Esophagus muscularis mucosa (tissue), 4 donors: ENCODE results near the gene FAM216B. TPM values are rescaled to one million over a fixed set of nuclear protein-coding genes. Genes with fewer than 3 reads are reported as not detected.

Experiments used
- DNase-seq: peaks from one replicate; pipeline ENCODE4 v3.0.0-alpha.2; 2017; ENCODE audit errors: extremely low spot score
- H3K27ac ChIP-seq, 4 donors: fragments of 200-600 bp; sonication (generic); replicated peaks in 1 of 4; 1 replicate in 3 of 4; 2 replicates in 1 of 4; pipeline ENCODE4 v1.5.1; 2016 to 2019; ENCODE audit warnings: mild to moderate bottlenecking in 1 of 4
- H3K27me3 ChIP-seq, 4 donors: fragments of 200-600 bp; sonication (generic); one replicate each; pipeline versions ENCODE4 v1.5.1 to v1.6.0; 2016 to 2019
- H3K36me3 ChIP-seq, 4 donors: fragments of 200-600 bp; sonication (generic); one replicate each; pipeline ENCODE4 v1.5.1; 2016 to 2019
- H3K4me1 ChIP-seq, 4 donors: fragments of 200-600 bp; sonication (generic); one replicate each; pipeline ENCODE4 v1.5.1; 2016 to 2019
- H3K4me3 ChIP-seq, 4 donors: fragments of 200-600 bp; sonication (generic); 1 replicate in 2 of 4; 2 replicates in 2 of 4; pipeline ENCODE4 v1.5.1; 2016 to 2019; ENCODE audit warnings: mild to moderate bottlenecking in 4 of 4, moderate library complexity in 1 of 4
- H3K9me3 ChIP-seq, 4 donors: fragments of 200-600 bp; sonication (generic); 1 replicate in 3 of 4; 2 replicates in 1 of 4; pipeline ENCODE4 v1.5.1; 2016 to 2019
- EP300 ChIP-seq: sonication (generic); formaldehyde crosslinking; IDR thresholded peaks from one replicate; pipeline ENCODE4 v1.6.1; 2017; ENCODE audit warnings: antibody characterized with exemption
- POLR2A ChIP-seq: fragments of 450-650 bp; IDR thresholded peaks from one replicate; pipeline ENCODE4 v1.6.1; 2017; ENCODE audit warnings: antibody characterized with exemption, moderate library complexity, mild to moderate bottlenecking, low read depth
- POLR2AphosphoS5 ChIP-seq, 2 donors: sonication (generic); formaldehyde crosslinking; IDR thresholded peaks; one replicate each; pipeline ENCODE4 v1.6.1; 2017; ENCODE audit warnings: antibody characterized with exemption in 2 of 2
- WGBS: methylation state at CpG from one replicate; pipeline ENCODE4 v1.1.5; 2018; 5-methylcytosine and 5-hydroxymethylcytosine counted together
- intact Hi-C: fragments of 100-400 bp; cut with DNase I; formaldehyde crosslinking; loops from one replicate; pipeline ENCODE4 v1.15.1; 2023
- total RNA-seq, 4 donors: library from RNA; depleted of rRNA; stranded (reverse); fragments of >200 nt; gene quantifications; one replicate each; pipeline versions ENCODE4 v1.1.0 to v1.2.1, GENCODE V29; 2016
- TF ChIP-seq, protein P1 (sequence below), 3 experiments: fragments of 200-600 bp in 2 of 3; fragments of 450-650 bp in 1 of 3; sonication (generic) in 2 of 3; IDR thresholded peaks; one replicate each; pipeline ENCODE4 v1.5.1; 2017 to 2019; ENCODE audit warnings: antibody characterized with exemption in 3 of 3, mild to moderate bottlenecking in 2 of 3, moderate library complexity in 1 of 3

Gene FAM216B
- total RNA-seq, 4 donors from 2014 or later, result not detected

DNA sequence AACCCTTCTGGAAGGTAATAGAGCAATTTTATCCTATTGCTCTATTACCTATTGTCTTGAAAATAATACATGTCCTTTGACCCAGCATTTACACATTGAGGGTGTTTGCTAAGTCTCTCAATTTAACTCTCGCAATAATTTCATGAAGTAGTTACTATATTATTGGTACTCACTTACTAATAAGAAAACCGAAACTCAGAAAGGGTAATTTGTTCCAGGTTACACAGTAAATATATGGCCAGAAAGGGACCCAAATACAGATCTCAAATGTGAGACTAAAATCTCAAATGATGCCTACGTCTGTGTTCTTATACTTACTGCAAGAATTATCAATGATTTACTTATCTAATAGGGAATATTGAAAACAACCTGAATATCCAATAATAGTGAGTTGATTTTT is 29.7 kb upstream of the FAM216B start:
- Histone ChIP-seq H3K4me3 (no peak overlapping the region), H3K9me3 (no peaks in the 10 kb centered on the region), H3K27me3 (no peaks in the 10 kb centered on the region), H3K4me1 (no peaks in the 10 kb centered on the region), H3K27ac (no peak overlapping the region), H3K36me3 (no peaks in the 10 kb centered on the region)
- DNase-seq, result no peak
- intact Hi-C loops, result no loop called here
- TF ChIP-seq POLR2AphosphoS5 (IDR thresholded peaks at IDR 0.05) (no peak), EP300 (no peak), POLR2A (no peak)
- TF ChIP-seq, protein P1, sequence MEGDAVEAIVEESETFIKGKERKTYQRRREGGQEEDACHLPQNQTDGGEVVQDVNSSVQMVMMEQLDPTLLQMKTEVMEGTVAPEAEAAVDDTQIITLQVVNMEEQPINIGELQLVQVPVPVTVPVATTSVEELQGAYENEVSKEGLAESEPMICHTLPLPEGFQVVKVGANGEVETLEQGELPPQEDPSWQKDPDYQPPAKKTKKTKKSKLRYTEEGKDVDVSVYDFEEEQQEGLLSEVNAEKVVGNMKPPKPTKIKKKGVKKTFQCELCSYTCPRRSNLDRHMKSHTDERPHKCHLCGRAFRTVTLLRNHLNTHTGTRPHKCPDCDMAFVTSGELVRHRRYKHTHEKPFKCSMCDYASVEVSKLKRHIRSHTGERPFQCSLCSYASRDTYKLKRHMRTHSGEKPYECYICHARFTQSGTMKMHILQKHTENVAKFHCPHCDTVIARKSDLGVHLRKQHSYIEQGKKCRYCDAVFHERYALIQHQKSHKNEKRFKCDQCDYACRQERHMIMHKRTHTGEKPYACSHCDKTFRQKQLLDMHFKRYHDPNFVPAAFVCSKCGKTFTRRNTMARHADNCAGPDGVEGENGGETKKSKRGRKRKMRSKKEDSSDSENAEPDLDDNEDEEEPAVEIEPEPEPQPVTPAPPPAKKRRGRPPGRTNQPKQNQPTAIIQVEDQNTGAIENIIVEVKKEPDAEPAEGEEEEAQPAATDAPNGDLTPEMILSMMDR (IDR thresholded peaks at IDR 0.05), result no peak
- 94% methylated on average over 3 of the region's 3 CpGs for WGBS

DNA sequence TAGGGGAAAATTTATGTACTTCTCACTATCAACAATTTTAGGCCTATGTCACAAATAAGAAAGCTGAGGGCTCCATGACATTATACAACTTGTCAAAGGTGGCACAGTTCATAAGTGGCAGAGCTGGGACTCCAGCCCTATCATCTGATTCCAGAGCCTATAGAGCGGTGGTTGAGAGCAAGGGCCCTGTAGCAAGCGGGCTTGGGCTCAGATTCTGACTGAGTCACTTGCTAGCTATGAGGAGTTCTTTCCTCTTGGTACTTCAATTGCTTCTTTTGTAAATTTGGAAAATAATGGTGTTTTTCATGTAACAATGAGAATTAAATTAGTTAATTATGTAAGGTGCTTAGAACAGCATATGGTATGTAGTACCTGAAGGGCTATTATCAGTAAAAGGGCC is 28.7 kb upstream of the FAM216B start:
- DNase-seq, result peak; percentile 42
- intact Hi-C loops, result no loop called here
- TF ChIP-seq, protein P1 (IDR thresholded peaks at IDR 0.05), result no peak
- TF ChIP-seq POLR2A (no peak), EP300 (no peak), POLR2AphosphoS5 (IDR thresholded peaks at IDR 0.05) (no peak)
- Histone ChIP-seq H3K27ac (no peak overlapping the region), H3K36me3 (no peaks in the 10 kb centered on the region), H3K27me3 (no peaks in the 10 kb centered on the region), H3K9me3 (no peaks in the 10 kb centered on the region), H3K4me3 (no peak overlapping the region), H3K4me1 (no peaks in the 10 kb centered on the region)
- WGBS, result 97% methylated on average over 2 of the region's 2 CpGs

DNA sequence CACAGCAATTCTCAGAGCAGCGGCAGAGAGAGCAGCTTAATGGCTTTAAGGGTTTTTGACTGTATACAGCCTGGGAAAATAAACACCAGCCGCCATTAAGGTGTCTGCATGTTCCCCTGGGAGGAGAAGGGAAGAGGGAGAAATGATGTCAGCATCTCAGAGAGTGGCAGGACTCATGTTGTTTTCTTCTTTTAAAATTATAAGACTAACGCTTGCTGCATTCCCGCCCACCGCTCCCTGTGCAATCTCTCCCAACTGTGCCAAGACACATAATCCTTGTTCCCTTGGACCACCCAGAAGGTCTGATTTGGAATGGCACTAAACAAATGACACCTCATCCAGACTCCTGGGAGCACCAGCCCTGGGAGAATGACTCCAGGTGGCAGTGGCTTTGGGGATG is 27.7 kb upstream of the FAM216B start:
- Histone ChIP-seq H3K27ac (no peak overlapping the region), H3K4me3 (no peak overlapping the region), H3K27me3 (no peaks in the 10 kb centered on the region), H3K9me3 (no peaks in the 10 kb centered on the region), H3K36me3 (no peaks in the 10 kb centered on the region), H3K4me1 (no peaks in the 10 kb centered on the region)
- intact Hi-C loops, result no loop called here
- TF ChIP-seq, protein P1 (IDR thresholded peaks at IDR 0.05), result no peak
- no peak for TF ChIP-seq EP300
- no peak for TF ChIP-seq POLR2AphosphoS5 (IDR thresholded peaks at IDR 0.05)
- no peak for DNase-seq
- WGBS, result 68% methylated on average over 5 of the region's 5 CpGs

DNA sequence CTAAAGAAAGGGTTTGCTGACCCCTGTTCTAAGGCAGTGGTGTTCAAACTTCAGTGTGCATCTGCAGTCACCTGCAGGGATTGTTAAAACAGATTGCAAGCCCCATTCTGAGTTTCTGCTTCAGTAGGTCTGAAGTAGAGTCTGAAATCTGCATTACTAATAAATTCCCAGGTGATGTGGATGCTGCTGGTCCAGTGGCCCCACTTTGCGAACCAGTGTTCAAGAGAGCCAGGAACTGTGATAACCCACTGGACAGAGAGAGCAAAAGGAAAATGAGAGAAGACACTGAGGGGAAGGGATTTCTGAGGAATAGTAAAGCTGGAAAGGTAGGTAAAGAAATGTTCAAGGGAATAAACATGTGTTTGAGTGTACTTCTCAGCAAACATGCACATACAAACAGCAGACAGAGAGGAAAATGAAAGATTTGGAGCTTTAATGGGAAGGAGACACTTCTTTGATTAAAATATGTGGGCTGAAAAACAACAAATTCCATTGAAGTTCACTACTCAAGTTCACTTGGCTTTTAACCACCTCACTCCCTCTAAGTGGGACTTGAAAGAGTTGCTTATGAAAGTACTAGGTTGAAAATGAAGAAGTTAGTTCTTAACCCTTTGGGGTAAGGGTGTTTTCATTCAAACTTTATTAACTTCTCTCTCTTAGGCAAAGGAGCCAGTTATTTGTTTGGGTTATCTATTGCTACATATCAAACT is 26.4 kb upstream of the FAM216B start:
- H3K36me3 ChIP-seq, result no peaks in the 10 kb centered on the region
- intact Hi-C loops, result no loop called here
- no peak overlapping the region for H3K27ac ChIP-seq
- no peaks in the 10 kb centered on the region for H3K4me1 ChIP-seq
- TF ChIP-seq, protein P1 (IDR thresholded peaks at IDR 0.05), result no peak
- TF ChIP-seq EP300 (no peak), POLR2AphosphoS5 (IDR thresholded peaks at IDR 0.05) (no peak), POLR2A (no peak)
- H3K27me3 ChIP-seq, result no peaks in the 10 kb centered on the region
- WGBS, result 85% methylated on average over 1 of the region's 1 CpG
- DNase-seq, result no peak
- no peak overlapping the region for H3K4me3 ChIP-seq
- H3K9me3 ChIP-seq, result no peaks in the 10 kb centered on the region
